H9 (cell line): ENCODE measurements around the gene GALT. TPM values are rescaled to one million over a fixed set of nuclear protein-coding genes. Genes with fewer than 3 reads are reported as not detected.
A peak's percentile ranks its signal among the peaks of the same experiment; 100 is the strongest.
"Not testable (repeated sequence)": the region's sequence is repeated elsewhere in the genome, so short reads cannot be mapped to it uniquely, and the experiment has no call there.

ENCODE experiments used
- DNase-seq: peaks from one replicate; pipeline ENCODE4 v3.0.0-alpha.2; 2017
- H2AFZ ChIP-seq: one replicate; pipeline ENCODE4 v1.6.1; 2013; ENCODE audit warnings: mild to moderate bottlenecking, low read length, control low read depth, moderate library complexity
- H2AK5ac ChIP-seq: 2 replicates; pipeline ENCODE4 v1.6.1; 2013; ENCODE audit warnings: low read length, control low read depth, mixed read lengths; ENCODE audit not compliant: insufficient read length
- H2BK120ac ChIP-seq: one replicate; pipeline ENCODE4 v1.6.1; 2013; ENCODE audit warnings: low read depth, mild to moderate bottlenecking, low read length, control low read depth, inconsistent platforms; ENCODE audit not compliant: poor library complexity, severe bottlenecking
- H2BK12ac ChIP-seq: 2 replicates; pipeline ENCODE4 v1.6.1; 2013; ENCODE audit warnings: low read length, control low read depth, mixed read lengths, low read depth; ENCODE audit not compliant: insufficient read length
- H2BK15ac ChIP-seq: 2 replicates; pipeline ENCODE4 v1.6.1; 2013; ENCODE audit warnings: low read depth, low read length, control low read depth
- H2BK20ac ChIP-seq: one replicate; pipeline ENCODE4 v1.6.1; 2013; ENCODE audit warnings: low read depth, mild to moderate bottlenecking, low read length, control low read depth, inconsistent platforms; ENCODE audit not compliant: poor library complexity, severe bottlenecking
- H2BK5ac ChIP-seq: 2 replicates; pipeline ENCODE4 v1.6.1; 2013; ENCODE audit warnings: low read length, control low read depth, mixed read lengths; ENCODE audit not compliant: insufficient read length
- H3K14ac ChIP-seq: 2 replicates; pipeline ENCODE4 v1.6.1; 2013; ENCODE audit warnings: low read length, control low read depth; ENCODE audit not compliant: insufficient read depth
- H3K18ac ChIP-seq: 2 replicates; pipeline ENCODE4 v1.6.1; 2013; ENCODE audit warnings: low read depth, mild to moderate bottlenecking, mixed read lengths, low read length, control low read depth; ENCODE audit not compliant: insufficient read length
- H3K23ac ChIP-seq: 2 replicates; pipeline ENCODE4 v1.6.1; 2013; ENCODE audit warnings: low read length, control low read depth, mixed read lengths, low read depth; ENCODE audit not compliant: insufficient read length
- H3K23me2 ChIP-seq: 2 replicates; pipeline ENCODE4 v1.6.1; 2013; ENCODE audit warnings: low read depth, mild to moderate bottlenecking, mixed read lengths, low read length, control low read depth; ENCODE audit not compliant: insufficient read length, poor library complexity, severe bottlenecking
- H3K27ac ChIP-seq: 2 replicates; pipeline ENCODE4 v1.5.1; 2013; ENCODE audit warnings: low read length, control low read depth, mixed read lengths, low read depth; ENCODE audit not compliant: insufficient read length
- H3K27me3 ChIP-seq: 2 replicates; pipeline ENCODE4 v1.6.1; 2013; ENCODE audit warnings: low read length, control low read depth, inconsistent platforms; ENCODE audit not compliant: insufficient read depth
- H3K4ac ChIP-seq: 2 replicates; pipeline ENCODE4 v1.6.1; 2013; ENCODE audit warnings: low read depth, mild to moderate bottlenecking, control low read depth, inconsistent platforms, low read length, moderate library complexity
- H3K4me1 ChIP-seq: 2 replicates; pipeline ENCODE4 v1.6.1; 2013; ENCODE audit warnings: low read length, control low read depth, inconsistent platforms; ENCODE audit not compliant: insufficient read depth
- H3K4me2 ChIP-seq: 2 replicates; pipeline ENCODE4 v1.6.1; 2013; ENCODE audit warnings: low read length, control low read depth, mixed read lengths; ENCODE audit not compliant: insufficient read length, insufficient read depth
- H3K56ac ChIP-seq: 2 replicates; pipeline ENCODE4 v1.6.1; 2013; ENCODE audit warnings: low read depth, mild to moderate bottlenecking, mixed read lengths, low read length, control low read depth; ENCODE audit not compliant: insufficient read length
- H3K79me1 ChIP-seq: 2 replicates; pipeline ENCODE4 v1.6.1; 2013; ENCODE audit warnings: low read depth, mild to moderate bottlenecking, moderate library complexity, low read length, control low read depth, inconsistent platforms; ENCODE audit not compliant: insufficient read depth, poor library complexity, severe bottlenecking
- H3K79me2 ChIP-seq: 2 replicates; pipeline ENCODE4 v1.6.1; 2013; ENCODE audit warnings: low read length, control low read depth, inconsistent platforms; ENCODE audit not compliant: insufficient read depth
- H3K9ac ChIP-seq: 2 replicates; pipeline ENCODE4 v1.6.1; 2013; ENCODE audit warnings: low read length, control low read depth, mixed read lengths; ENCODE audit not compliant: insufficient read length; ENCODE audit errors: extremely low read depth
- H3K9me3 ChIP-seq: one replicate; pipeline ENCODE4 v1.6.1; 2013; ENCODE audit warnings: low read depth, low read length, inconsistent platforms; ENCODE audit not compliant: control insufficient read depth
- H3T11ph ChIP-seq: one replicate; pipeline ENCODE4 v1.6.1; 2013; ENCODE audit warnings: mild to moderate bottlenecking, low read length, control low read depth, inconsistent platforms
- H4K20me1 ChIP-seq: one replicate; pipeline ENCODE4 v1.6.1; 2013; ENCODE audit not compliant: control insufficient read depth, insufficient read length, insufficient read depth
- H4K5ac ChIP-seq: 2 replicates; pipeline ENCODE4 v1.6.1; 2013; ENCODE audit warnings: low read depth, mild to moderate bottlenecking, mixed read lengths, low read length, control low read depth; ENCODE audit not compliant: insufficient read length
- H4K8ac ChIP-seq: replicated peaks from 2 replicates; pipeline ENCODE4 v1.6.1; 2013; ENCODE audit warnings: low read length, control low read depth, mixed read lengths, low read depth; ENCODE audit not compliant: insufficient read length
- H4K91ac ChIP-seq: 2 replicates; pipeline ENCODE4 v1.6.1; 2013; ENCODE audit warnings: low read depth, mild to moderate bottlenecking, moderate library complexity, mixed read lengths, low read length, control low read depth; ENCODE audit not compliant: insufficient read length
- H3K27ac Mint-ChIP-seq, 3 experiments: 2 replicates in 2 of 3; 3 replicates in 1 of 3; pipeline ENCODE4 v1.8.0; 2020 to 2021; ENCODE audit warnings: mixed read lengths in 3 of 3, mild to moderate bottlenecking in 1 of 3, moderate library complexity in 1 of 3
- H3K27me3 Mint-ChIP-seq: 2 replicates; pipeline ENCODE4 v1.8.0; 2021; ENCODE audit warnings: low read depth, mild to moderate bottlenecking, moderate library complexity, mixed read lengths
- H3K36me3 Mint-ChIP-seq, 3 experiments: 2 replicates in 2 of 3; 3 replicates in 1 of 3; pipeline ENCODE4 v1.8.0; 2020 to 2021; ENCODE audit warnings: low read depth in 3 of 3, mixed read lengths in 3 of 3; ENCODE audit not compliant: insufficient read depth in 1 of 3
- H3K4me1 Mint-ChIP-seq, 2 experiments: 2 replicates each; pipeline ENCODE4 v1.8.0; 2020; ENCODE audit warnings: mixed read lengths in 2 of 2
- H3K4me3 Mint-ChIP-seq, 2 experiments: 2 replicates in 1 of 2; 3 replicates in 1 of 2; pipeline ENCODE4 v1.8.0; 2020 to 2021; ENCODE audit warnings: mild to moderate bottlenecking in 2 of 2, mixed read lengths in 2 of 2, moderate library complexity in 1 of 2
- H3K9me3 Mint-ChIP-seq, 2 experiments: 2 replicates in 1 of 2; 3 replicates in 1 of 2; pipeline ENCODE4 v1.8.0; 2020; ENCODE audit warnings: mild to moderate bottlenecking in 2 of 2, mixed read lengths in 2 of 2, moderate library complexity in 1 of 2
- CTCF ChIP-seq: fragments of 200-600 bp; sonication (generic); conservative IDR thresholded peaks from 3 replicates; pipeline ENCODE4 v1.8.0; 2021; ENCODE audit warnings: antibody characterized with exemption, mild to moderate bottlenecking
- WGBS: extraction: QIAGEN DNeasy Blood & Tissue Kit; methylation state at CpG from one replicate; pipeline ENCODE4 v1.1.7; 2013; ENCODE audit warnings: missing lambda C conversion rate, low lambda C conversion rate, mixed read lengths; ENCODE audit not compliant: insufficient read length; ENCODE audit errors: extremely low coverage; 5-methylcytosine and 5-hydroxymethylcytosine counted together
- total RNA-seq: library from RNA; stranded (reverse); gene quantifications from 2 replicates; pipeline ENCODE4 v1.2.1, GENCODE V29; 2021

The GALT gene
- total RNA-seq, 1 experiment from 2014 or later: 41.5 TPM

DNA sequence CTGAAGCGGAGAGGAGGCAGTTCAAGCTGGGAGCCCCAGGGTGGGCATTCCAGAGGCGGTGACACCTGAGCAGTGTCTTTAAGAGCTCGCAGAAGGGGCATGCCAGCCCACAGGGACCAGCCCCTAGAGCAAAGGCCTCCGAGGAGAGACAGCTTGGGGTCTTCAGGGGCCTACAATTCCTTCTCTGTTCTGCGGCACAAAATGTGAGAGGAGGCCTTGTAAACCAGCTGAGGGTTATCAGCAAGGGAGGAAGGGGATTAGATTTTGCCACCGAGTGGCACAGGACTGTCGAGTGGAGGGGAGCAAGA is 8.4 kb upstream of the GALT start:
- no peak overlapping the region for H3K18ac ChIP-seq
- no peak overlapping the region for H4K5ac ChIP-seq
- peak overlapping the region; percentile 75 for H3K4me2 ChIP-seq
- Mint-ChIP-seq H3K27me3 (peaks cover 9% of the 10 kb centered on the region), H3K27ac (peak overlapping the region in 2 of 3 experiments; percentile 64 to 82; a peak in 4 of 7 replicates), H3K9me3 (no peaks in the 10 kb centered on the region), H3K36me3 (peaks cover 2 to 15% (median 10%) of the 10 kb centered on the region in 3 experiments; a peak in 6 of 7 replicates), H3K4me3 (peak overlapping the region; percentile 87 to 89), H3K4me1 (peaks cover 17 to 26% of the 10 kb centered on the region in 2 experiments)
- no peak overlapping the region for H2BK15ac ChIP-seq
- H3K27ac ChIP-seq: no peak overlapping the region
- peaks cover 11% of the 10 kb centered on the region for H3K23me2 ChIP-seq
- TF ChIP-seq CTCF: no peak
- H3K79me1 ChIP-seq: no peaks in the 10 kb centered on the region
- peak overlapping the region; percentile 0 for H3K9ac ChIP-seq
- no peak overlapping the region for H4K91ac ChIP-seq
- no peaks in the 10 kb centered on the region for H4K20me1 ChIP-seq
- H3K23ac ChIP-seq: no peak overlapping the region
- no peaks in the 10 kb centered on the region for H3K27me3 ChIP-seq
- no peak overlapping the region for H2BK120ac ChIP-seq
- H3T11ph ChIP-seq: no peak overlapping the region
- no peak overlapping the region for H3K4ac ChIP-seq
- no peak overlapping the region for H2AK5ac ChIP-seq
- no peak for DNase-seq
- peaks cover 4% of the 10 kb centered on the region; the same call in 1 of the 2 replicates for H3K4me1 ChIP-seq
- H2AFZ ChIP-seq: no peak overlapping the region
- H2BK12ac ChIP-seq: no peak overlapping the region
- H3K9me3 ChIP-seq: no peaks in the 10 kb centered on the region
- no peak overlapping the region for H3K14ac ChIP-seq
- no peak overlapping the region for H2BK20ac ChIP-seq
- H3K56ac ChIP-seq: no peak overlapping the region
- H3K79me2 ChIP-seq: no peaks in the 10 kb centered on the region; the same call in 1 of the 2 replicates
- H4K8ac ChIP-seq: no peak overlapping the region
- no CpG with 5 or more reads among the region's 7 CpGs for WGBS
- H2BK5ac ChIP-seq: no peak overlapping the region

- H3K9me3 ChIP-seq, H4K8ac ChIP-seq, H3K4ac ChIP-seq, H4K20me1 ChIP-seq, H3K4me1 ChIP-seq, H4K5ac ChIP-seq, H3K18ac ChIP-seq, H2AFZ ChIP-seq, H3K27me3 Mint-ChIP-seq, H2BK20ac ChIP-seq, H4K91ac ChIP-seq, H3K56ac ChIP-seq, H3K23ac ChIP-seq, H3K79me1 ChIP-seq, H3K27ac ChIP-seq, H2BK15ac ChIP-seq, DNase-seq, H2BK12ac ChIP-seq, H2AK5ac ChIP-seq, H3K79me2 ChIP-seq, H3K4me2 ChIP-seq, H3K9ac ChIP-seq, H2BK5ac ChIP-seq, H3K27me3 ChIP-seq, H3K9me3 Mint-ChIP-seq, H3K4me3 Mint-ChIP-seq, H3K14ac ChIP-seq, H2BK120ac ChIP-seq, H3T11ph ChIP-seq, H3K27ac Mint-ChIP-seq: not testable (repeated sequence)
- H3K4me1 Mint-ChIP-seq: peaks cover 18 to 25% of the 10 kb centered on the region in 2 experiments
- WGBS: no CpG with 5 or more reads among the region's 8 CpGs
- H3K36me3 Mint-ChIP-seq: peaks cover 2 to 15% (median 10%) of the 10 kb centered on the region in 3 experiments; a peak in 6 of 7 replicates
- H3K23me2 ChIP-seq: peaks cover 11% of the 10 kb centered on the region
Observed at GRCh38 chr9:34639322-34639721, 7.2 kb upstream of the GALT start.
